SU-DHL-6 (cell line): Measurements from ENCODE around the gene RFLNA.

Experiments
- H2AFZ ChIP-seq: fragments of 200-600 bp; sonication (generic); 2 replicates; pipeline ENCODE4 v1.6.1; 2014; ENCODE audit warnings: low read depth, mild to moderate bottlenecking, moderate library complexity, mixed read lengths, antibody characterized with exemption, low read length; ENCODE audit not compliant: severe bottlenecking
- H3F3A ChIP-seq: fragments of 200-600 bp; shearing (Covaris generic); 2 replicates; pipeline ENCODE4 v1.6.0; 2016; ENCODE audit warnings: antibody characterized with exemption, mild to moderate bottlenecking; ENCODE audit not compliant: insufficient read depth
- H3K27ac ChIP-seq: fragments of 200-600 bp; sonication (generic); 2 replicates; pipeline ENCODE4 v1.5.1; 2016; ENCODE audit warnings: low read depth, mild to moderate bottlenecking, low read length, moderate library complexity, mixed read lengths
- H3K27me3 ChIP-seq: fragments of 200-600 bp; sonication (generic), shearing (Covaris generic); 2 replicates; pipeline ENCODE4 v1.6.0; 2014; ENCODE audit warnings: mild to moderate bottlenecking, low read length
- H3K36me3 ChIP-seq: fragments of 200-600 bp; sonication (generic); 2 replicates; pipeline ENCODE4 v1.6.1; 2014; ENCODE audit warnings: mild to moderate bottlenecking, low read length, mixed read lengths
- H3K4me2 ChIP-seq: fragments of 300-600, 200-600 bp; shearing (Covaris generic), sonication (generic); 2 replicates; pipeline ENCODE4 v1.6.0; 2014; ENCODE audit warnings: low read length, low read depth, mild to moderate bottlenecking; ENCODE audit not compliant: poor library complexity, severe bottlenecking
- H3K4me3 ChIP-seq: fragments of 200-600 bp; sonication (generic); 2 replicates; pipeline ENCODE4 v1.5.1; 2014; ENCODE audit warnings: antibody characterized with exemption, low read length, mild to moderate bottlenecking, mixed read lengths; ENCODE audit not compliant: insufficient read depth, poor library complexity, severe bottlenecking
- H3K79me2 ChIP-seq: fragments of 200-600 bp; sonication (generic); 2 replicates; pipeline ENCODE4 v1.6.1; 2014; ENCODE audit warnings: mild to moderate bottlenecking, low read length, moderate library complexity; ENCODE audit not compliant: insufficient read depth
- H3K9ac ChIP-seq: fragments of 200-600 bp; sonication (generic); 2 replicates; pipeline ENCODE4 v1.7.0; 2014; ENCODE audit warnings: mild to moderate bottlenecking, low read length
- H3K9me2 ChIP-seq: fragments of 200-600 bp; sonication (generic); replicated peaks from 2 replicates; pipeline ENCODE4 v1.6.1; 2014; ENCODE audit warnings: low read length; ENCODE audit not compliant: insufficient read depth
- H3K9me3 ChIP-seq: fragments of 200-600 bp; sonication (generic); 2 replicates; pipeline ENCODE4 v1.6.1; 2014; ENCODE audit warnings: low read length, mixed read lengths; ENCODE audit not compliant: insufficient read depth
- H4K20me1 ChIP-seq: fragments of 200-600 bp; sonication (generic); 2 replicates; pipeline ENCODE4 v1.6.1; 2014; ENCODE audit warnings: low read depth, mild to moderate bottlenecking, antibody characterized with exemption, low read length, moderate library complexity, mixed read lengths
- EZH2phosphoT487 ChIP-seq: fragments of 200-600 bp; sonication (generic), shearing (Covaris generic); conservative IDR thresholded peaks from 2 replicates; pipeline ENCODE4 v1.6.1; 2018; ENCODE audit warnings: mild to moderate bottlenecking, antibody characterized with exemption, low read length, moderate library complexity, mixed read lengths
- TF ChIP-seq, protein P1 (sequence below): fragments of 200-600 bp; sonication (generic); IDR thresholded peaks from one replicate; pipeline ENCODE4 v1.5.1; 2017; ENCODE audit warnings: antibody characterized with exemption, mild to moderate bottlenecking, low read length, moderate library complexity; ENCODE audit not compliant: insufficient read depth, poor library complexity, severe bottlenecking

Gene RFLNA

GRCh38 chr12:124363353-124363965 is 68.6 kb downstream of the RFLNA start:
- Histone ChIP-seq H4K20me1 (no peaks in the 10 kb centered on the region), H3K27ac (no peak overlapping the region), H3K27me3 (no peaks in the 10 kb centered on the region), H3K9me3 (no peaks in the 10 kb centered on the region), H3K36me3 (no peaks in the 10 kb centered on the region), H3K4me2 (no peak overlapping the region), H3K79me2 (no peaks in the 10 kb centered on the region), H3K9ac (no peak overlapping the region), H3F3A (no peaks in the 10 kb centered on the region), H3K4me3 (no peak overlapping the region), H3K9me2 (no peaks in the 10 kb centered on the region), H2AFZ (no peak overlapping the region)
- TF ChIP-seq, protein P1, sequence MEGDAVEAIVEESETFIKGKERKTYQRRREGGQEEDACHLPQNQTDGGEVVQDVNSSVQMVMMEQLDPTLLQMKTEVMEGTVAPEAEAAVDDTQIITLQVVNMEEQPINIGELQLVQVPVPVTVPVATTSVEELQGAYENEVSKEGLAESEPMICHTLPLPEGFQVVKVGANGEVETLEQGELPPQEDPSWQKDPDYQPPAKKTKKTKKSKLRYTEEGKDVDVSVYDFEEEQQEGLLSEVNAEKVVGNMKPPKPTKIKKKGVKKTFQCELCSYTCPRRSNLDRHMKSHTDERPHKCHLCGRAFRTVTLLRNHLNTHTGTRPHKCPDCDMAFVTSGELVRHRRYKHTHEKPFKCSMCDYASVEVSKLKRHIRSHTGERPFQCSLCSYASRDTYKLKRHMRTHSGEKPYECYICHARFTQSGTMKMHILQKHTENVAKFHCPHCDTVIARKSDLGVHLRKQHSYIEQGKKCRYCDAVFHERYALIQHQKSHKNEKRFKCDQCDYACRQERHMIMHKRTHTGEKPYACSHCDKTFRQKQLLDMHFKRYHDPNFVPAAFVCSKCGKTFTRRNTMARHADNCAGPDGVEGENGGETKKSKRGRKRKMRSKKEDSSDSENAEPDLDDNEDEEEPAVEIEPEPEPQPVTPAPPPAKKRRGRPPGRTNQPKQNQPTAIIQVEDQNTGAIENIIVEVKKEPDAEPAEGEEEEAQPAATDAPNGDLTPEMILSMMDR = no peak
- TF ChIP-seq EZH2phosphoT487 = no peak

DNA sequence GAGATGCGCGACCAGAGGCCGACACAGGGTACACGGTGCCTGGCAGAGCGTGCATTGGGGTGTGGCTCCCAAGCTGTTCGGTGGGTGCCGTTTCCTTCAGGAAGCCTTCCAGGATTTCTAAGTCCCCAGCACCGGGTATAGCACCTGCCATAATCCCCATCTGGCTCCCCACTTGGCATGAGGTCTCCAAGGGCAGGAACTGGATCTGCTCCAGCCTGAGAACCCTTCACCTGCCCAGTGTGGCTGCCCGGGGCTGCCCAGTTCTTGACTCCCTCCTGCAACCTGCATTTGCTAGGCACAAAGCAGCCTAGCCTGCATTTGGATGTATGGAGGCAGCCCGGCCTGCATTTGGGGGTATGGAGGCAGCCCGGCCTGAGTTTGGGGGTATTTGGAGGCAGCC is 69.7 kb downstream of the RFLNA start:
- Histone ChIP-seq H3K9me2 (no peaks in the 10 kb centered on the region), H3K27ac (no peak overlapping the region), H4K20me1 (no peaks in the 10 kb centered on the region), H3K27me3 (no peaks in the 10 kb centered on the region), H3F3A (no peaks in the 10 kb centered on the region), H3K4me3 (no peak overlapping the region), H3K9me3 (no peaks in the 10 kb centered on the region), H3K36me3 (no peaks in the 10 kb centered on the region), H3K79me2 (no peaks in the 10 kb centered on the region), H2AFZ (no peak overlapping the region), H3K9ac (no peak overlapping the region), H3K4me2 (no peak overlapping the region)
- TF ChIP-seq EZH2phosphoT487 = no peak
- TF ChIP-seq, protein P1 = no peak
